Natural killer cell treated with Interleukin-12 subunit alpha and Interleukin-12 subunit beta and Interleukin-15 and Interleukin-18, amount 100 ng/mL, for 72 hours (primary cell): ENCODE data around the gene GMDS. TPM values are rescaled to one million over a fixed set of nuclear protein-coding genes. Genes with fewer than 3 reads are reported as not detected.

Experiments
- ATAC-seq, 2 donors: fragments of 150-1000 bp; cut with Tn5 transposase in 1 of 2; sonication (Bioruptor Pico), chemical (Tn5 transposase) in 1 of 2; 2 replicates each; pipeline ENCODE4 v1.10.0; 2021
- DNase-seq: peaks from one replicate; pipeline ENCODE4 v3.0.0; 2022; ENCODE audit warnings: low spot score
- H3K27ac Mint-ChIP-seq, 2 donors: 1 replicate in 1 of 2; 2 replicates in 1 of 2; pipeline ENCODE4 v1.8.0; 2022; ENCODE audit warnings: mixed read lengths in 2 of 2, mild to moderate bottlenecking in 1 of 2, moderate library complexity in 1 of 2
- H3K27me3 Mint-ChIP-seq, 2 donors: 1 replicate in 1 of 2; 2 replicates in 1 of 2; pipeline ENCODE4 v1.8.0; 2022; ENCODE audit warnings: mixed read lengths in 2 of 2
- H3K36me3 Mint-ChIP-seq: one replicate; pipeline ENCODE4 v1.8.0; 2022; ENCODE audit warnings: mixed read lengths
- H3K4me1 Mint-ChIP-seq, 2 donors: 1 replicate in 1 of 2; 2 replicates in 1 of 2; pipeline ENCODE4 v1.8.0; 2022; ENCODE audit warnings: low read depth in 2 of 2, mixed read lengths in 2 of 2, mild to moderate bottlenecking in 1 of 2
- H3K4me3 Mint-ChIP-seq: one replicate; pipeline ENCODE4 v1.8.0; 2022; ENCODE audit warnings: mixed read lengths
- H3K9me3 Mint-ChIP-seq: 2 replicates; pipeline ENCODE4 v1.8.0; 2022; ENCODE audit warnings: mixed read lengths
- total RNA-seq, 2 donors: library from RNA; stranded (reverse); gene quantifications; one replicate each; pipeline ENCODE4 v1.2.3, GENCODE V29; 2022

GMDS gene
- total RNA-seq, 2 donors from 2014 or later: 23.7 to 39.4 TPM

DNA sequence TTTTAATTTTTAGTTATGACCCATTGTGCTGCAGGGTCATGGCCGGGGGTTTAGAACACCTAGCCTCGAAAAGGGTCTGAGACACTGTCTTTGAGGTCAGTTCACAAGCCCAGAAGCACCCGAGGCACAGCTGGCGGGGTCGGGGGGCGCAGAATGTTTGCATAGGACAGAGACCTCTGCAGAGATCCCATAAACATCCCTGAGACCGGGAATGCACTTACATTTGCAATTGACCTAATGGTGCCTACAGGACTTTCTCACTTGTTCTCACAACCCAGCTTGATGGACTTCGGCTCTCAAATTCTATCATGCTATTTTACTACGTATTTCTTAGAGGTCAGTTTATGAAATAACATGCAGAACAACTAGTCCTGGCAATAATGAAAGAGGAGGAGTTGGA is 669.2 kb downstream of the GMDS start:
- H3K4me3 Mint-ChIP-seq: no peak overlapping the region
- peaks cover 3 to 9% of the 10 kb centered on the region in 2 donors for H3K27me3 Mint-ChIP-seq
- peaks cover 9% of the 10 kb centered on the region for H3K36me3 Mint-ChIP-seq
- peaks cover 10% of the 10 kb centered on the region for H3K9me3 Mint-ChIP-seq
- no peak for ATAC-seq
- H3K27ac Mint-ChIP-seq: no peak overlapping the region
- H3K4me1 Mint-ChIP-seq: no peaks in the 10 kb centered on the region
- DNase-seq: no peak

DNA sequence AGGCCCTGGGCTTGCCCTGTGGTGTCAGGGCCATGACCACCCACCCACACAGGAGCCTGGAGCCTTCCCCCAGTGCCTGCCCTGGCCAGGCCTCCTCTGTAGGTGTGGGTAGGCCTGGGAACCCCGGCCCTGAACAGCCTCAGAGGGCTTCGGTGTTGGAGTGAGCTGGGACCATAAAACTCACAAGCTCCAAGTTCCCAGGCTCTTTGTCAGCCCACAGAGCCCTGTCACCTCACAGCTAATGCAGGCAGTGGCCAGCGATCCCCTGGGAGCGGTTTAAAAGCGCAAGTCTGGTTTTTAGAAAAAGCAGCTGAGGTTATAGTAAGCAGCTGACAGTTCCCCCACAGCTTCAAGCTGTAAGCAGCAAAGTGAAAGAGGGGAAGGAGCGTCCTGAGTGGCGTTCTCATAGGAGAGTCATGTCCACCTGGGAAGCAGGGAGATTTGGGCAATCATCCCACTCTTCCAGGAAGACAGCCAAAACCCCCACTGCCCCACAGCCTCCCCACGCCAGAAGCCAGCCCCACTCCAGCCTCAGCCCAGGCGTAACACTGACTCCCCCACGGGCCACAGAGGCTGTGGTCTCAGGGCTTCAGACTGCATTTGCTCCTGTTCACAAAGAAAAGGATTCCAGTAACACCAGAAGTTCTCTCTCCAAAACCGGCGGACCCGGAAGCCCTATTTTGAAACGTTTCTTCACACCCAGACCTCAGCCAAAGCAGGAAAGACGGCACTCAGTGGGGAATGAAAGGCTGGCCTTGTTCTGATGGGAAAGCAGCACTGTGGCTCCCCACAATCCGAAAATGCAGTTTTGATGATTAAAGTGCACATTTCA is 670.0 kb downstream of the GMDS start:
- Mint-ChIP-seq H3K36me3 (peaks cover 16% of the 10 kb centered on the region), H3K9me3 (peaks cover 15% of the 10 kb centered on the region), H3K4me1 (no peaks in the 10 kb centered on the region), H3K27me3 (peaks cover 6 to 15% of the 10 kb centered on the region in 2 donors), H3K27ac (no peak overlapping the region), H3K4me3 (no peak overlapping the region)
- ATAC-seq (no peak), DNase-seq (no peak)

- Mint-ChIP-seq H3K4me3 (no peak overlapping the region), H3K27ac (no peak overlapping the region), H3K4me1 (no peaks in the 10 kb centered on the region), H3K36me3 (peaks cover 16% of the 10 kb centered on the region), H3K9me3 (peaks cover 15% of the 10 kb centered on the region), H3K27me3 (peaks cover 6 to 15% of the 10 kb centered on the region in 2 donors)
- ATAC-seq (no peak), DNase-seq (no peak)
These were observed 670.6 kb downstream of the GMDS start for GRCh38 chr6:1574890-1575209.

DNA sequence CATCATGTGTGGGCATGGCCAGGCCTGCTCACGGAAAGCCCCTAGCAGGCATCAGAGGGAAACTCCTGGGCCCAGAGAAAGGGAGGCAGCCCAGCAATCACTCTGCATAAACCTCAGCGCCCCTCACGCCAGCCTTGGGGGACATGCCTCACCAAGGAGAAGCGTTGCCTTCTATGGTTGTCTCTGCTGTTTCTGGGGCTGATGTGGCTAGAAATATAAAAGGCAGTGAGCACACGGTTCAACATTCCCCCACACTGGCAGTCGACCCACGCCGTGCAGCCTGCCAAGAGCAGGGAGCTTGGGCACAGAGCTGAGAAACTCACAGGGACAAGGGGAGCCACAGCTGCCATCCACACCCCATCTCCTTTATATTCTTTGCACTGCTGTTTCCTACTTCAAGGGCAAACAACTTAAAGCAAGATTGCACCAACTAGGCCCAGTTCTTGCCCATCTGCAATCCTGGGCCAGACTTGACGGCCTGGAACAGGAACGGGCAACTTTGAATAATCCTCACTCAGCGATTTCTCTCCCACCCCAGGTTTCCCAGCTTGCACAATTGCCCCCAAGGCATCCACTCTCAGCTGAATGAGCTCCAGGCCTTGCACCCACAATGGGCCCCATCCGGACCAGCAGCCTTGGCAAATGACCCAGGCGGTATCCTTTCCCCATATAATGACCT is 671.2 kb downstream of the GMDS start:
- Mint-ChIP-seq H3K9me3 (peaks cover 15% of the 10 kb centered on the region), H3K4me3 (no peak overlapping the region), H3K36me3 (peaks cover 16% of the 10 kb centered on the region), H3K27ac (no peak overlapping the region), H3K27me3 (peaks cover 6 to 15% of the 10 kb centered on the region in 2 donors), H3K4me1 (no peaks in the 10 kb centered on the region)
- no peak for DNase-seq
- no peak for ATAC-seq
